Measurements from ENCODE around the gene ARPC1A.

The ARPC1A gene

DNA sequence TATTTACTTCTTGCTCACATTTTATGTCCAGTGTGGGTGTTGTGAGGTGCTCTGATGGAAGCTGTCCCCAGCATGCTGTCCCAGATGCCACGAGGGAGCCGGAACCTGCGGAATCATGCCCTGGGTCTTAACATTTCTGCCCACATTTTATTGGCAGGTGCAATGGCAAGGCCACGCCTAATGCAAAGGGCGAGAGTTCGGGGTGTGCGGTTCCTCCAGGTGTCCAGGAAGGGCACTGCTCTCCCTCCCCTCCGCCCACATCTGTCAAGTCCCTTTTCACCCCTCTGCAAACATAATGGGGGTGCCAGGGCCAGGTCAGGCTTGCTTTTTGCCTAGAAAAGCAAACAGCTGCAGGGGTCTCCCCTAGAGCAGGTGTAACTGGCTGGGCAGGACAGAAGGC, 66.3 kb downstream of the ARPC1A start:
- H3K4me1 Mint-ChIP-seq, result peaks cover 33% of the 10 kb centered on the region
- peak overlapping the region; percentile 71 for H3K4me3 Mint-ChIP-seq
- H3K9me3 Mint-ChIP-seq, result no peaks in the 10 kb centered on the region
- DNase-seq, result no peak
- H3K36me3 Mint-ChIP-seq (ENCODE audit: low read depth), result peaks cover 15% of the 10 kb centered on the region
- TF ChIP-seq, protein P1, sequence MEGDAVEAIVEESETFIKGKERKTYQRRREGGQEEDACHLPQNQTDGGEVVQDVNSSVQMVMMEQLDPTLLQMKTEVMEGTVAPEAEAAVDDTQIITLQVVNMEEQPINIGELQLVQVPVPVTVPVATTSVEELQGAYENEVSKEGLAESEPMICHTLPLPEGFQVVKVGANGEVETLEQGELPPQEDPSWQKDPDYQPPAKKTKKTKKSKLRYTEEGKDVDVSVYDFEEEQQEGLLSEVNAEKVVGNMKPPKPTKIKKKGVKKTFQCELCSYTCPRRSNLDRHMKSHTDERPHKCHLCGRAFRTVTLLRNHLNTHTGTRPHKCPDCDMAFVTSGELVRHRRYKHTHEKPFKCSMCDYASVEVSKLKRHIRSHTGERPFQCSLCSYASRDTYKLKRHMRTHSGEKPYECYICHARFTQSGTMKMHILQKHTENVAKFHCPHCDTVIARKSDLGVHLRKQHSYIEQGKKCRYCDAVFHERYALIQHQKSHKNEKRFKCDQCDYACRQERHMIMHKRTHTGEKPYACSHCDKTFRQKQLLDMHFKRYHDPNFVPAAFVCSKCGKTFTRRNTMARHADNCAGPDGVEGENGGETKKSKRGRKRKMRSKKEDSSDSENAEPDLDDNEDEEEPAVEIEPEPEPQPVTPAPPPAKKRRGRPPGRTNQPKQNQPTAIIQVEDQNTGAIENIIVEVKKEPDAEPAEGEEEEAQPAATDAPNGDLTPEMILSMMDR (IDR thresholded peaks at IDR 0.05), result no peak
- no peaks in the 10 kb centered on the region for H3K27me3 Mint-ChIP-seq (ENCODE audit: low read depth, poor library complexity)
- H3K27ac Mint-ChIP-seq, result no peak overlapping the region

DNA sequence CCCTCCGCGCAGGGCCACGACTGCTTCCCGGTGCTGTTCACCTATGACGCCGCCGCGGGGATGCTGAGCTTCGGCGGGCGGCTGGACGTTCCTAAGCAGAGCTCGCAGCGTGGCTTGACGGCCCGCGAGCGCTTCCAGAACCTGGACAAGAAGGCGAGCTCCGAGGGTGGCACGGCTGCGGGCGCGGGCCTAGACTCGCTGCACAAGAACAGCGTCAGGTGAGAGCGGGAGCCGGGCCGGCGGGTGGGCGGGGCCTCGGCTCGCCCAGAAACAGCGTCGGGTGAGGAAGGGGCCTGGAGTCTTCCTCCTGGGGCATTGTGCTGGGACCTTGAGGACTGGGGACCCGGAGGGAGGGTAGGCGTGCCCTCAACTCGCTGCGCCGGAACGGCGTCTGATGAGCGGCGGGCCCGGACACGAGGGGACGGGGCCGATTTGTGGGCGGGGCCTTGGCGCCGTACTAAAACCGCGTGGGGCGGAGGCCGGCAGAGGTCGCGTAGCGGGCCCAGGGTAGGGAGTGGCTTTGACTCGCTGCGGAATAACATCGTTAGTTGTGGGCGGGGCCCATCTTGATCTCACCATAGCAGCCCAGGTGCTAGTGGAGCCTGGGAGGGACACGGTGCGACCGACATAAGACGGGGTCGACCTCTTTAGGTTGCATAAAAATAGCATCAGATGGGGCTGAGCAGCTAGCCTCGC, 67.1 kb downstream of the ARPC1A start:
- Mint-ChIP-seq H3K4me3 (peak overlapping the region; percentile 88), H3K27me3 (ENCODE audit: low read depth, poor library complexity) (no peaks in the 10 kb centered on the region), H3K9me3 (no peaks in the 10 kb centered on the region), H3K27ac (peak overlapping the region; percentile 98), H3K36me3 (ENCODE audit: low read depth) (peaks cover 17% of the 10 kb centered on the region), H3K4me1 (peaks cover 40% of the 10 kb centered on the region)
- peak; percentile 84 for DNase-seq
- TF ChIP-seq, protein P1 (IDR thresholded peaks at IDR 0.05), result no peak

GRCh38 chr7:99393355-99394187, 67.9 kb downstream of the ARPC1A start:
- H3K27me3 Mint-ChIP-seq (ENCODE audit: low read depth, poor library complexity), result no peaks in the 10 kb centered on the region
- peak; percentile 88 for DNase-seq
- peaks cover 43% of the 10 kb centered on the region for H3K4me1 Mint-ChIP-seq
- H3K4me3 Mint-ChIP-seq, result peak overlapping the region; percentile 88
- H3K9me3 Mint-ChIP-seq, result no peaks in the 10 kb centered on the region
- H3K27ac Mint-ChIP-seq, result peak overlapping the region; percentile 98
- peaks cover 17% of the 10 kb centered on the region for H3K36me3 Mint-ChIP-seq (ENCODE audit: low read depth)
- TF ChIP-seq, protein P1 (IDR thresholded peaks at IDR 0.05), result no peak

DNA sequence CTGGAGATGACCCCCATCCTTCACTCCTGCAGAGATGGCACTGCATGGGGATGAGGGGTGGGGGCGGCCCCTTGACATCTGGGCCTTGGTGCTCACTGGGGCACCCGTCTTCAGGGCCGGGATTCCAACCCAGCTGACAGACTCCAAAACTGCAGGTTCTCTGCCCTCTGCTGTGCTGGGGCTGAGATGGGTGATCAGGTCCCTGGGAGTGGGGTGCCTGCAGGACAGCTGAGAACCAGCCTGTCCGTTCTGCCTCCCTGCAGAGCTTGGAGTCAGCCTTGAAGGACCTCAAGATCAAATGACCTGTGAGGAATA, 68.4 kb downstream of the ARPC1A start:
- Mint-ChIP-seq H3K27me3 (ENCODE audit: low read depth, poor library complexity) (no peaks in the 10 kb centered on the region), H3K4me1 (peaks cover 43% of the 10 kb centered on the region), H3K36me3 (ENCODE audit: low read depth) (peaks cover 22% of the 10 kb centered on the region), H3K9me3 (no peaks in the 10 kb centered on the region), H3K27ac (no peak overlapping the region), H3K4me3 (peak overlapping the region; percentile 88)
- TF ChIP-seq, protein P1 (IDR thresholded peaks at IDR 0.05), result no peak
- DNase-seq, result no peak

DNA sequence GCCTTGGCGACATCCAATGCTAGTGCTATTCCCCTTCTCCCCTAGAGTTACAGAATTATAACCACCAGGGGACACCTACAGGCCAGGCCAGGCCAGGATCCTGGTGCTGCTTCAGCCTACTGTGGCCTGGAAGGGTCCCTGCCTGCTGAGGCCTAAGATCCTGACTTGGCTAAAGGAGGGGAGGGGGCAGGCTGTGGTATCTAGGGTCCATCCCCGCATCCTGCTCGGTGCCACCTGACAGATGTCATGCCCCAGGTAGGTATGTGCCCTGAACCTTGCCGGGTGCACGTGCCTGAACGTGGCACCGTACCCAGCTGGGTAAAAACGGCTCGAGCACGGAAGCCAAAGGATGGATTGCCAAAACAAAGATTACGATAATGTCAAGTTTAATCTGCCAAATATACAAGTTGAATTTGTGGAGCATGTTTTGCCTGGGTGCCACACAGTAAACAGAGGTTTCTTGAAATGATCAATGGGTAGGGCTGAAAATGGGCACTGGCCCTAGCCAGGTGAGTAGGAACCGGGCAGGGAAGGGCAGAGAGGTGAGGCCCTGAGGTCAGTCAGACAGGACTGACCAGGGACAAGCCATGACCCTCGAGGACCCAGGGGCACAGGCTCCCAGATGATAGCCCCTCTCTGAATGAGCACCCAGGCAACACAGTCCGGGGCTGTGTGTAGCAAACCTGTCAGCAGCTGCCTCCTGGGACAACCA, 70.1 kb downstream of the ARPC1A start:
- TF ChIP-seq, protein P1 (IDR thresholded peaks at IDR 0.05), result no peak
- H3K4me3 Mint-ChIP-seq, result no peak overlapping the region
- peaks cover 28% of the 10 kb centered on the region for H3K36me3 Mint-ChIP-seq (ENCODE audit: low read depth)
- peaks cover 43% of the 10 kb centered on the region for H3K4me1 Mint-ChIP-seq
- no peaks in the 10 kb centered on the region for H3K9me3 Mint-ChIP-seq
- H3K27ac Mint-ChIP-seq, result no peak overlapping the region
- no peak for DNase-seq
- no peaks in the 10 kb centered on the region for H3K27me3 Mint-ChIP-seq (ENCODE audit: low read depth, poor library complexity)

Measured in nephron progenitor cell (in vitro differentiated cells).